ENCODE measurements around the gene ANXA6. TPM values are rescaled to one million over a fixed set of nuclear protein-coding genes. Genes with fewer than 3 reads are reported as not detected.

Gene ANXA6
- total RNA-seq, 1 donor = 353 TPM

DNA sequence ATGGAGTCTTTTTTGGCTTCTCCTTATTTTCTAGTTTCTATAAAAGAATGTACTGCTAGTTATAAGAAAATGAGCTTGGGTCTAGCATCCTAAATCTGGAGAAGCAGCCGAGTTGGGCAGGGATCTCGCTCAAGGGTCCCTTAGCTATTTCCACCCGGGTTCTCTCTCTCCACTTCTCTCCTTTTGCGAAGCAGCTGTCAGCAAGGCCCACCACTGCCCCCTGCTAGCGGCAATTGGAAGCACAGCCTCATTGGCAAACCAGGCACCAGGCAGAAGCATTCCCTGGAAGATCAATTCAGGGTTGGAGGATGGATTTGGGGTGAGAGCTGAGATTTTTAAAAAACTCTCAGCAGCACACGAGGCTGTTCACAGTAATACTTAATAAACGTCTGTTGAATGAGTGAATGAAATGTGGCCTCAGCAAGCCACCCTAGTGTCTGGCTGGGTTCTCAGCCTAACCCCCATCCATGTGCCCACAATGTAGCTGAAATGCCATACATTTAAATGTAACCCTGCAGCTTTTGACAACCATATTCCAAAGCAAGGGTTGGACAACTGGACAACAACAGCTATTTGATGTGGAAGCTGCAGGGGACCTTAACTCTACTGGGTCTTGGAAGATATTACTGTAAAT, 42.2 kb downstream of the ANXA6 start:
- Histone ChIP-seq H3K4me2 (ENCODE audit: insufficient read depth, low read length) (no peak overlapping the region), H2AFZ (ENCODE audit: low read length) (no peak overlapping the region), H3K27ac (ENCODE audit: low read depth, low read length) (no peak overlapping the region), H3K36me3 (ENCODE audit: insufficient read depth, low read length) (peaks cover 83% of the 10 kb centered on the region), H3K4me1 (ENCODE audit: insufficient read depth, low read length) (no peaks in the 10 kb centered on the region), H4K20me1 (ENCODE audit: insufficient read depth, low read length) (peaks cover 14% of the 10 kb centered on the region), H3K79me2 (ENCODE audit: insufficient read depth, low read length) (no peaks in the 10 kb centered on the region), H3K9me3 (ENCODE audit: low read depth, low read length) (no peaks in the 10 kb centered on the region), H3K4me3 (ENCODE audit: insufficient read depth, low read length) (no peak overlapping the region), H3K27me3 (ENCODE audit: insufficient read depth, low read length) (no peaks in the 10 kb centered on the region)
- TF ChIP-seq, protein P1, sequence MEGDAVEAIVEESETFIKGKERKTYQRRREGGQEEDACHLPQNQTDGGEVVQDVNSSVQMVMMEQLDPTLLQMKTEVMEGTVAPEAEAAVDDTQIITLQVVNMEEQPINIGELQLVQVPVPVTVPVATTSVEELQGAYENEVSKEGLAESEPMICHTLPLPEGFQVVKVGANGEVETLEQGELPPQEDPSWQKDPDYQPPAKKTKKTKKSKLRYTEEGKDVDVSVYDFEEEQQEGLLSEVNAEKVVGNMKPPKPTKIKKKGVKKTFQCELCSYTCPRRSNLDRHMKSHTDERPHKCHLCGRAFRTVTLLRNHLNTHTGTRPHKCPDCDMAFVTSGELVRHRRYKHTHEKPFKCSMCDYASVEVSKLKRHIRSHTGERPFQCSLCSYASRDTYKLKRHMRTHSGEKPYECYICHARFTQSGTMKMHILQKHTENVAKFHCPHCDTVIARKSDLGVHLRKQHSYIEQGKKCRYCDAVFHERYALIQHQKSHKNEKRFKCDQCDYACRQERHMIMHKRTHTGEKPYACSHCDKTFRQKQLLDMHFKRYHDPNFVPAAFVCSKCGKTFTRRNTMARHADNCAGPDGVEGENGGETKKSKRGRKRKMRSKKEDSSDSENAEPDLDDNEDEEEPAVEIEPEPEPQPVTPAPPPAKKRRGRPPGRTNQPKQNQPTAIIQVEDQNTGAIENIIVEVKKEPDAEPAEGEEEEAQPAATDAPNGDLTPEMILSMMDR (IDR thresholded peaks at IDR 0.05; ENCODE audit: extremely low read depth, low read depth, low read length) = peak; percentile 97
- peak; percentile 85 for DNase-seq (ENCODE audit: insufficient read length, low spot score, missing footprints)

DNA sequence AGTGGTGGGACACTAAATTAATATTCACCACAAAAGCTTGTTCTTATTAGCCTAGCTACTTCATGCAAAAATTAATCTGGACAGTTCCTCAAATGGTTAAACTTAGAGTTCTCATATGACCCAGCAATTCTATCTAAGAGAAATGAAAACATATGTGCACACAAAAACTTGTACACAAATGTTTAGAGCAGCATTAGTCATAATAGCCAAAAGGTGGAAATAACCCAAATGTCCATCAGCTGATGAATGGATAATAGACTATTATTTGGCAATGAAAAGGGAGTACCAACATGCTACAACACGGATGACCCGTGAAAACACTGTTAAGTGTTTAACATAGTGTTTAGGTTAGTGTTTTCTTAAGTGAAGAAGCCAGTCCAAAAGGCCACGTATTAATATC, 43.9 kb downstream of the ANXA6 start:
- Histone ChIP-seq H3K9me3 (ENCODE audit: low read depth, low read length) (no peaks in the 10 kb centered on the region), H3K4me3 (ENCODE audit: insufficient read depth, low read length) (no peak overlapping the region), H4K20me1 (ENCODE audit: insufficient read depth, low read length) (peaks cover 14% of the 10 kb centered on the region), H3K27ac (ENCODE audit: low read depth, low read length) (no peak overlapping the region), H3K79me2 (ENCODE audit: insufficient read depth, low read length) (no peaks in the 10 kb centered on the region), H3K27me3 (ENCODE audit: insufficient read depth, low read length) (no peaks in the 10 kb centered on the region), H3K4me2 (ENCODE audit: insufficient read depth, low read length) (no peak overlapping the region), H3K36me3 (ENCODE audit: insufficient read depth, low read length) (peaks cover 83% of the 10 kb centered on the region), H3K4me1 (ENCODE audit: insufficient read depth, low read length) (no peaks in the 10 kb centered on the region), H2AFZ (ENCODE audit: low read length) (no peak overlapping the region)
- TF ChIP-seq, protein P1 (IDR thresholded peaks at IDR 0.05; ENCODE audit: extremely low read depth, low read depth, low read length) = no peak
- DNase-seq (ENCODE audit: insufficient read length, low spot score, missing footprints) = no peak

DNA sequence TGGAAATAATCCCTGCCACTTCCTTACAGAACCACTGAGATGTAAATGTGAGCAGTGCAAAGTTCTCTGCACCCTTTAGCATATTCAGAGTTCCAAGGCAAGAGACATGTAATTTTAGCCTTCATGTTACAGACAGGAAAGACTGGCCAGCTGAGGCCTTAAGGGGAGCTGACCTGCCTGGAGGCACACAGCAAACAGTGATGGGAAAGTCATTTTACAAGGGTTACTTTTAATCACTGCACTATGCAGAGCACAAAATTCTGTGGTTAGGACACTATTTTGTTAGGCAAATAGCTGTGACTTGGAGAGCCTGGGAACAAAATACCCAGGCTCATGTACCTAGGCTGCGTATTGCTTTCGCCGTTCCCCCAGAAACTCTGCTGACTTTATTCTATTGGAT, 46.6 kb downstream of the ANXA6 start:
- Histone ChIP-seq H3K4me3 (ENCODE audit: insufficient read depth, low read length) (no peak overlapping the region), H3K27me3 (ENCODE audit: insufficient read depth, low read length) (no peaks in the 10 kb centered on the region), H3K79me2 (ENCODE audit: insufficient read depth, low read length) (no peaks in the 10 kb centered on the region), H2AFZ (ENCODE audit: low read length) (no peak overlapping the region), H3K9me3 (ENCODE audit: low read depth, low read length) (no peaks in the 10 kb centered on the region), H4K20me1 (ENCODE audit: insufficient read depth, low read length) (peaks cover 17% of the 10 kb centered on the region), H3K27ac (ENCODE audit: low read depth, low read length) (no peak overlapping the region), H3K4me2 (ENCODE audit: insufficient read depth, low read length) (no peak overlapping the region), H3K4me1 (ENCODE audit: insufficient read depth, low read length) (peaks cover 5% of the 10 kb centered on the region), H3K36me3 (ENCODE audit: insufficient read depth, low read length) (peaks cover 87% of the 10 kb centered on the region)
- no peak for DNase-seq (ENCODE audit: insufficient read length, low spot score, missing footprints)
- TF ChIP-seq, protein P1 (IDR thresholded peaks at IDR 0.05; ENCODE audit: extremely low read depth, low read depth, low read length) = no peak

DNA sequence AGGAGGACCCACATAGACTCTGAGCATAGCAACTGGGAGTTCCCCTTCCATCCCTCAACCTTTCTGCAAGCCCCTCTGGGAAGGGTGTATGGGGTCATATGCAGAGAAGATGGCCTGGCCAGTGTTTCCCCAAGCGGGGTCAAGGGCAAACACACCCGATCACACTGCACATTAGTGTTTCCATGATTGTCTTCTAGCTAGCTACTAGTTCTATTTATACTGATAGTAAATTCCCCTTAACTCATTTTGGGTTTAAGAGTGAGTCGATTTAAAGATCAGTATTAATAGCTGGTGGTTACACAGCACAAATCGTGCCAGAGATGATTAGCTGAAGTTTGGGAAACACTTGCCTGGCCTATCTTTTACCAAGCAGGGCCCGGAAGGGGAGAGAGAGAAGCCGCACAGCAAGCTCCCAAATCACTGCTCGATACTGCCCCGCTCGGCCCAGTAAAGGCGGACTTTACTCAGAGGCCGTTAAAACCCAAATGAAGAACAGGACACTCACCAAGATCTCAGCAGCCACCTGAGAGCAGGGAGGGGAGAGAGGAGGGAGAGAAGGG, 47.4 kb downstream of the ANXA6 start:
- Histone ChIP-seq H3K4me1 (ENCODE audit: insufficient read depth, low read length) (peaks cover 5% of the 10 kb centered on the region), H3K79me2 (ENCODE audit: insufficient read depth, low read length) (no peaks in the 10 kb centered on the region), H4K20me1 (ENCODE audit: insufficient read depth, low read length) (peaks cover 11% of the 10 kb centered on the region), H3K9me3 (ENCODE audit: low read depth, low read length) (no peaks in the 10 kb centered on the region), H3K27ac (ENCODE audit: low read depth, low read length) (no peak overlapping the region), H3K4me2 (ENCODE audit: insufficient read depth, low read length) (no peak overlapping the region), H2AFZ (ENCODE audit: low read length) (no peak overlapping the region), H3K4me3 (ENCODE audit: insufficient read depth, low read length) (no peak overlapping the region), H3K27me3 (ENCODE audit: insufficient read depth, low read length) (no peaks in the 10 kb centered on the region), H3K36me3 (ENCODE audit: insufficient read depth, low read length) (peaks cover 87% of the 10 kb centered on the region)
- no peak for DNase-seq (ENCODE audit: insufficient read length, low spot score, missing footprints)
- TF ChIP-seq, protein P1 (IDR thresholded peaks at IDR 0.05; ENCODE audit: extremely low read depth, low read depth, low read length) = no peak
